MM.1S (cell line): ENCODE data around the gene NCBP2.

Experiments used
- EZH2 ChIP-seq: fragments of 300-600 bp; sonication (generic); optimal IDR thresholded peaks from 2 replicates; pipeline ENCODE3; 2017; ENCODE audit warnings: low read depth, mild to moderate bottlenecking, antibody characterized with exemption, low read length, mixed read lengths
- EZH2phosphoT487 ChIP-seq: fragments of 300-600 bp; sonication (generic); IDR thresholded peaks from 2 replicates; pipeline ENCODE4 v1.6.1; 2018; ENCODE audit warnings: antibody characterized with exemption, low read length
- TF ChIP-seq, protein P1 (sequence below): fragments of 300-600 bp; sonication (generic); IDR thresholded peaks from 2 replicates; pipeline ENCODE4 v1.5.1; 2016; ENCODE audit warnings: antibody characterized with exemption, low read length, mixed read lengths

DNA sequence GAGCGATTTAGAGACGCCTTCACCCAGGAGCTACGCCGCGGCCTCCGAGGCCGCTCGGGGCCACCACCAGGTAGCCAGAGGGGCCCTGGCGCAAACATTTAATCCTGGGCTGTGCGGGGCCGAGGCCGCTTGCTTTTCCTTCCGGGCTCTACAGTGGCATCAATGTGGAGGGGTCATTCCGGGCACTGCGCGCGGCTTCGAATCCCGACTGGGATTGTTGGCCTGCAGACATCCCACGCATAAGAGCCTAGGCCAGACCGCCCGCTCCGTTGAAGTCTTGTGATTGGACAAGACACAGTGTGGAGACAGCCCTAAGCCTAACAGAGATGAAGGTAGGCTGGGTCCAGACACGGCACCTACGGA, 568 bp upstream of the NCBP2 start:
- no peak for TF ChIP-seq EZH2
- TF ChIP-seq, protein P1, sequence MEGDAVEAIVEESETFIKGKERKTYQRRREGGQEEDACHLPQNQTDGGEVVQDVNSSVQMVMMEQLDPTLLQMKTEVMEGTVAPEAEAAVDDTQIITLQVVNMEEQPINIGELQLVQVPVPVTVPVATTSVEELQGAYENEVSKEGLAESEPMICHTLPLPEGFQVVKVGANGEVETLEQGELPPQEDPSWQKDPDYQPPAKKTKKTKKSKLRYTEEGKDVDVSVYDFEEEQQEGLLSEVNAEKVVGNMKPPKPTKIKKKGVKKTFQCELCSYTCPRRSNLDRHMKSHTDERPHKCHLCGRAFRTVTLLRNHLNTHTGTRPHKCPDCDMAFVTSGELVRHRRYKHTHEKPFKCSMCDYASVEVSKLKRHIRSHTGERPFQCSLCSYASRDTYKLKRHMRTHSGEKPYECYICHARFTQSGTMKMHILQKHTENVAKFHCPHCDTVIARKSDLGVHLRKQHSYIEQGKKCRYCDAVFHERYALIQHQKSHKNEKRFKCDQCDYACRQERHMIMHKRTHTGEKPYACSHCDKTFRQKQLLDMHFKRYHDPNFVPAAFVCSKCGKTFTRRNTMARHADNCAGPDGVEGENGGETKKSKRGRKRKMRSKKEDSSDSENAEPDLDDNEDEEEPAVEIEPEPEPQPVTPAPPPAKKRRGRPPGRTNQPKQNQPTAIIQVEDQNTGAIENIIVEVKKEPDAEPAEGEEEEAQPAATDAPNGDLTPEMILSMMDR, result no peak
- no peak for TF ChIP-seq EZH2phosphoT487
